Retinal pigment epithelial cell (primary cell): ENCODE measurements around the gene PRKN.

Experiments
- DNase-seq: peaks from one replicate; pipeline ENCODE4 v3.0.0-alpha.2; 2010; ENCODE audit warnings: low read depth
- H3K4me3 ChIP-seq: 2 replicates; pipeline ENCODE4 v1.5.1; 2011; ENCODE audit warnings: mild to moderate bottlenecking, low read length, control low read depth, moderate library complexity
- CTCF ChIP-seq: conservative IDR thresholded peaks from 2 replicates; pipeline ENCODE4 v1.5.1; 2011; ENCODE audit warnings: low read depth, low read length, control low read depth, inconsistent platforms

PRKN gene

GRCh38 chr6:162671580-162672165 lies 55.9 kb downstream of the PRKN start:
- no peak for TF ChIP-seq CTCF
- no peak overlapping the region for H3K4me3 ChIP-seq
- no peak for DNase-seq

- no peak for DNase-seq
- no peak overlapping the region for H3K4me3 ChIP-seq
- no peak for TF ChIP-seq CTCF
Observed at GRCh38 chr6:162670345-162670744, 57.2 kb downstream of the PRKN start.

- H3K4me3 ChIP-seq = no peak overlapping the region
- no peak for DNase-seq
- TF ChIP-seq CTCF = no peak
Observed at GRCh38 chr6:162666246-162666645, 61.3 kb downstream of the PRKN start.

GRCh38 chr6:162653808-162654207 lies 73.8 kb downstream of the PRKN start:
- no peak for TF ChIP-seq CTCF
- no peak overlapping the region for H3K4me3 ChIP-seq
- DNase-seq = no peak

GRCh38 chr6:162651505-162651904 lies 76.1 kb downstream of the PRKN start:
- TF ChIP-seq CTCF = no peak
- H3K4me3 ChIP-seq = no peak overlapping the region
- no peak for DNase-seq

GRCh38 chr6:162649271-162649670 lies 78.3 kb downstream of the PRKN start:
- no peak for TF ChIP-seq CTCF
- H3K4me3 ChIP-seq = no peak overlapping the region
- DNase-seq = no peak

GRCh38 chr6:162644153-162644552 lies 83.4 kb downstream of the PRKN start:
- TF ChIP-seq CTCF = no peak
- no peak overlapping the region for H3K4me3 ChIP-seq
- no peak for DNase-seq
